HepG2 (cell line): Measurements from ENCODE around the gene SEPHS1. TPM values are rescaled to one million over a fixed set of nuclear protein-coding genes. Genes with fewer than 3 reads are reported as not detected.
A peak's percentile ranks its signal among the peaks of the same experiment; 100 is the strongest.

Source experiments
- AGO1 ChIP-seq: fragments of 200-400 bp; formaldehyde crosslinking; IDR thresholded peaks from 2 replicates; pipeline ENCODE4 v1.6.1; 2017; ENCODE audit warnings: mild to moderate bottlenecking, low read depth, low read length, moderate library complexity; ENCODE audit not compliant: poor library complexity, severe bottlenecking
- EED ChIP-seq: sonication (generic); formaldehyde crosslinking; IDR thresholded peaks from 2 replicates; pipeline ENCODE4 v1.5.0; 2020; ENCODE audit warnings: mild to moderate bottlenecking, missing genetic modification reagents
- ESRRA ChIP-seq: sonication (generic); formaldehyde crosslinking; IDR thresholded peaks from 2 replicates; pipeline ENCODE4 v1.5.1; 2020; ENCODE audit warnings: mild to moderate bottlenecking, low read depth, missing genetic modification reagents
- HDAC2 ChIP-seq: sonication (generic); formaldehyde crosslinking; IDR thresholded peaks from 2 replicates; pipeline ENCODE4 v1.4.0; 2020; ENCODE audit warnings: missing genetic modification reagents
- MED1 ChIP-seq: sonication (generic); formaldehyde crosslinking; IDR thresholded peaks from 2 replicates; pipeline ENCODE4 v1.4.0; 2020; ENCODE audit warnings: missing genetic modification reagents
- NCOR1 ChIP-seq: fragments of 200-600 bp; sonication (generic); IDR thresholded peaks from 2 replicates; pipeline ENCODE4 v1.7.0; 2017; ENCODE audit warnings: antibody characterized with exemption, low read length, borderline replicate concordance
- SMC3 ChIP-seq: IDR thresholded peaks from 2 replicates; pipeline ENCODE4 v1.6.1; 2011; ENCODE audit warnings: low read length, improper control_type of control experiment
- SRY ChIP-seq: sonication (generic); formaldehyde crosslinking; IDR thresholded peaks from 2 replicates; pipeline ENCODE4 v1.8.0; 2022; ENCODE audit warnings: mild to moderate bottlenecking, missing genetic modification reagents
- TMF1 ChIP-seq: sonication (generic); formaldehyde crosslinking; IDR thresholded peaks from 2 replicates; pipeline ENCODE4 v1.8.1; 2022; ENCODE audit warnings: low read depth, missing genetic modification reagents
- ZNF354B ChIP-seq: sonication (generic); formaldehyde crosslinking; IDR thresholded peaks from 2 replicates; pipeline ENCODE4 v1.8.0; 2022; ENCODE audit warnings: mild to moderate bottlenecking, missing genetic modification reagents
- ZNF547 ChIP-seq: sonication (generic); formaldehyde crosslinking; IDR thresholded peaks from 2 replicates; pipeline ENCODE4 v1.5.1; 2020; ENCODE audit warnings: mild to moderate bottlenecking, missing genetic modification reagents
- ZNF564 ChIP-seq: sonication (generic); formaldehyde crosslinking; IDR thresholded peaks from 2 replicates; pipeline ENCODE4 v1.8.1; 2023; ENCODE audit warnings: mild to moderate bottlenecking, missing genetic modification reagents
- ZSCAN31 ChIP-seq: sonication (generic); formaldehyde crosslinking; IDR thresholded peaks from 2 replicates; pipeline ENCODE4 v1.5.0; 2020; ENCODE audit warnings: low read depth, mild to moderate bottlenecking, missing genetic modification reagents
- polyA plus RNA-seq, 8 experiments: library from polyadenylated mRNA; depleted of rRNA in 3 of 8; stranded (reverse) in 7 of 8; unstranded in 1 of 8; fragments of >200 nt; fragmentation: Illumina TruSeq in 4 of 8; extraction: Trizol in 4 of 8; gene quantifications; 2 replicates each; pipeline versions ENCODE4 v1.2.1 to v1.2.3, GENCODE V29; 2011 to 2016; ENCODE audit warnings: low read depth in 4 of 8, missing spikeins in 1 of 8, mixed read lengths in 1 of 8; ENCODE audit not compliant: insufficient read depth in 1 of 8
- total RNA-seq, 5 experiments: library from RNA; depleted of rRNA; stranded (reverse); fragments of >200 nt; fragmentation: Illumina TruSeq; extraction: Trizol; gene quantifications; 2 replicates each; pipeline ENCODE4 v1.2.3, GENCODE V29; 2016; ENCODE audit warnings: low read depth in 1 of 5
- TF ChIP-seq, protein P1 (sequence below), 2 experiments: sonication (generic) in 1 of 2; formaldehyde crosslinking in 1 of 2; IDR thresholded peaks; 2 replicates each; pipeline versions ENCODE4 v1.5.1 to v1.6.1; 2011 to 2020; ENCODE audit warnings: borderline replicate concordance in 1 of 2, low read depth in 1 of 2, low read length in 1 of 2, mild to moderate bottlenecking in 1 of 2, missing genetic modification reagents in 1 of 2, moderate library complexity in 1 of 2
- TF ChIP-seq, protein P2 (sequence below): sonication (generic); formaldehyde crosslinking; IDR thresholded peaks from 2 replicates; pipeline ENCODE4 v1.5.1; 2020; ENCODE audit warnings: mild to moderate bottlenecking, missing genetic modification reagents
- TF ChIP-seq, protein P3 (sequence below): sonication (generic); formaldehyde crosslinking; IDR thresholded peaks from 2 replicates; pipeline ENCODE4 v1.8.1; 2022; ENCODE audit warnings: low read depth, mild to moderate bottlenecking, missing genetic modification reagents

Gene SEPHS1
- total and polyA plus RNA-seq, 2 of the 13 experiments (the other 11 are each of a cell fraction or from before 2014, with no cell fraction given) = 57.8 to 61.5 TPM

DNA sequence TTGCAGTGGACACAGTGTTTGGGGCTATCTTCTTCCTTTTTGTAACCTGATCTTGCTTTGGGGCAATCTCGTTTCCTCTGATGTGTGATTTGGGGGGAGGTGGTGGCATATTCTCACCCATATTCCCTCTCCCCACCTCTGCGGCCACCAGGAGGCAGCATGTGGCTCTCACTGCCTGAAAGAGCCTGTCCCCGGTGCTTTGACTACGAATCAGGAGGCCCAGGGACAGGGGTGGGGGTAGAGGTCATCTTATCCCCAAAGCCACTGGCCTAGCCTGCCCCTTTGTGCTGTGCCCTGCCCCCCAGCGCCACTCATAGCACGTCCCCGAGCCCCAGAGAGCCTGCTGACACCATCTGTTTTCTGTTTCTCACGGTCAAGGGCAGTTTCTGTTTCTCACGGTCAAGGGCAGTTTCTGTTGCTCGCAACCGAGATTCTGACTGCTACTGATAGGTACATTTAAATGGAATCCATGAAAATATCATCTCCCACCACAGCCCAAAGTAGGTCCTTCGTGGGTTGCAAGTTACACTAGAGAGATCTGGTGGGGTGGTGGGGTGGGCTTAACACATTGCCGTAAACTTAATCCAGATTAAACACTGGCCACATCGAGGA lies 76.4 kb downstream of the SEPHS1 start (continued):
- TF ChIP-seq, protein P1, sequence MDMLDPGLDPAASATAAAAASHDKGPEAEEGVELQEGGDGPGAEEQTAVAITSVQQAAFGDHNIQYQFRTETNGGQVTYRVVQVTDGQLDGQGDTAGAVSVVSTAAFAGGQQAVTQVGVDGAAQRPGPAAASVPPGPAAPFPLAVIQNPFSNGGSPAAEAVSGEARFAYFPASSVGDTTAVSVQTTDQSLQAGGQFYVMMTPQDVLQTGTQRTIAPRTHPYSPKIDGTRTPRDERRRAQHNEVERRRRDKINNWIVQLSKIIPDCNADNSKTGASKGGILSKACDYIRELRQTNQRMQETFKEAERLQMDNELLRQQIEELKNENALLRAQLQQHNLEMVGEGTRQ (IDR thresholded peaks at IDR 0.05; ENCODE audit: low read depth, low read length) = no peak
- TF ChIP-seq, protein P1 (CRISPR knock-in tag; IDR thresholded peaks at IDR 0.05; ENCODE audit: borderline replicate concordance) = 0 out of 2 replicates have a peak, but pooled peaks have one; percentile 9
- TF ChIP-seq EED (CRISPR knock-in tag) (0 out of 2 replicates have a peak, but pooled peaks have one; percentile 34), SMC3 (peak; percentile 91), ZNF354B (CRISPR knock-in tag) (no peak), ZSCAN31 (peak; percentile 64; the same call in 1 of the 2 replicates), ZNF547 (CRISPR knock-in tag) (0 out of 2 replicates have a peak, but pooled peaks have one; percentile 63), SRY (no peak; the same call in 1 of the 2 replicates), AGO1 (no peak), TMF1 (CRISPR knock-in tag) (0 out of 2 replicates have a peak, but pooled peaks have one; percentile 54), ZNF564 (0 out of 2 replicates have a peak, but pooled peaks have one; percentile 36), HDAC2 (peak; percentile 60; the same call in 1 of the 2 replicates), NCOR1 (0 out of 2 replicates have a peak, but pooled peaks have one; percentile 25), MED1 (peak; percentile 23; the same call in 1 of the 2 replicates), ESRRA (CRISPR knock-in tag) (peak; percentile 70; the same call in 1 of the 2 replicates)
- TF ChIP-seq, protein P2, sequence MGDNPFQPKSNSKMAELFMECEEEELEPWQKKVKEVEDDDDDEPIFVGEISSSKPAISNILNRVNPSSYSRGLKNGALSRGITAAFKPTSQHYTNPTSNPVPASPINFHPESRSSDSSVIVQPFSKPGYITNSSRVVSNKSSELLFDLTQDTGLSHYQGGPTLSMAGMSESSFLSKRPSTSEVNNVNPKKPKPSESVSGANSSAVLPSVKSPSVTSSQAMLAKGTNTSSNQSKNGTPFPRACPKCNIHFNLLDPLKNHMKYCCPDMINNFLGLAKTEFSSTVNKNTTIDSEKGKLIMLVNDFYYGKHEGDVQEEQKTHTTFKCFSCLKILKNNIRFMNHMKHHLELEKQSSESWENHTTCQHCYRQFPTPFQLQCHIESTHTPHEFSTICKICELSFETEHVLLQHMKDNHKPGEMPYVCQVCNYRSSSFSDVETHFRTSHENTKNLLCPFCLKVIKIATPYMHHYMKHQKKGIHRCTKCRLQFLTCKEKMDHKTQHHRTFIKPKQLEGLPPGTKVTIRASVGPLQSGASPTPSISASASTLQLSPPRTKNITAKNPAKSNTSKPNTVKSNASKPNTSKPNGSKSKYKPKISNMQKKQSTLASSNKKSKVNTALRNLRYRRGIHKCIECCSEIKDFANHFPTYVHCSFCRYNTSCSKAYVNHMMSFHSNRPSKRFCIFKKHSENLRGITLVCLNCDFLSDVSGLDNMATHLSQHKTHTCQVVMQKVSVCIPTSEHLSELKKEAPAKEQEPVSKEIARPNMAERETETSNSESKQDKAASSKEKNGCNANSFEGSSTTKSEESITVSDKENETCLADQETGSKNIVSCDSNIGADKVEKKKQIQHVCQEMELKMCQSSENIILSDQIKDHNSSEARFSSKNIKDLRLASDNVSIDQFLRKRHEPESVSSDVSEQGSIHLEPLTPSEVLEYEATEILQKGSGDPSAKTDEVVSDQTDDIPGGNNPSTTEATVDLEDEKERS (CRISPR knock-in tag) = 0 out of 2 replicates have a peak, but pooled peaks have one; percentile 28
- TF ChIP-seq, protein P3, sequence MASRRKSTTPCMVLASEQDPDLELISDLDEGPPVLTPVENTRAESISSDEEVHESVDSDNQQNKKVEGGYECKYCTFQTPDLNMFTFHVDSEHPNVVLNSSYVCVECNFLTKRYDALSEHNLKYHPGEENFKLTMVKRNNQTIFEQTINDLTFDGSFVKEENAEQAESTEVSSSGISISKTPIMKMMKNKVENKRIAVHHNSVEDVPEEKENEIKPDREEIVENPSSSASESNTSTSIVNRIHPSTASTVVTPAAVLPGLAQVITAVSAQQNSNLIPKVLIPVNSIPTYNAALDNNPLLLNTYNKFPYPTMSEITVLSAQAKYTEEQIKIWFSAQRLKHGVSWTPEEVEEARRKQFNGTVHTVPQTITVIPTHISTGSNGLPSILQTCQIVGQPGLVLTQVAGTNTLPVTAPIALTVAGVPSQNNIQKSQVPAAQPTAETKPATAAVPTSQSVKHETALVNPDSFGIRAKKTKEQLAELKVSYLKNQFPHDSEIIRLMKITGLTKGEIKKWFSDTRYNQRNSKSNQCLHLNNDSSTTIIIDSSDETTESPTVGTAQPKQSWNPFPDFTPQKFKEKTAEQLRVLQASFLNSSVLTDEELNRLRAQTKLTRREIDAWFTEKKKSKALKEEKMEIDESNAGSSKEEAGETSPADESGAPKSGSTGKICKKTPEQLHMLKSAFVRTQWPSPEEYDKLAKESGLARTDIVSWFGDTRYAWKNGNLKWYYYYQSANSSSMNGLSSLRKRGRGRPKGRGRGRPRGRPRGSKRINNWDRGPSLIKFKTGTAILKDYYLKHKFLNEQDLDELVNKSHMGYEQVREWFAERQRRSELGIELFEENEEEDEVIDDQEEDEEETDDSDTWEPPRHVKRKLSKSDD (CRISPR knock-in tag) = peak; percentile 51; the same call in 1 of the 2 replicates
